Stimulated activated naive CD8-positive, alpha-beta T cell treated with anti-CD3 and anti-CD28 coated beads, Interleukin-15, Interleukin-2, amounts not matched to agents 100 ng/mL and 50 ng/mL, for 24 hours (primary cell): ENCODE results near the gene TOP1.
A peak's percentile ranks its signal among the peaks of the same experiment; 100 is the strongest.
"Not testable (repeated sequence)": the region's sequence is repeated elsewhere in the genome, so short reads cannot be mapped to it uniquely, and the experiment has no call there.

Experiments used
- H3K27ac Mint-ChIP-seq: one replicate; pipeline ENCODE4 v1.8.0; 2021; ENCODE audit warnings: mild to moderate bottlenecking, mixed read lengths
- H3K27me3 Mint-ChIP-seq: one replicate; pipeline ENCODE4 v1.8.0; 2021; ENCODE audit warnings: mixed read lengths
- H3K36me3 Mint-ChIP-seq: one replicate; pipeline ENCODE4 v1.8.0; 2021; ENCODE audit warnings: low read depth, mixed read lengths
- H3K4me1 Mint-ChIP-seq: one replicate; pipeline ENCODE4 v1.8.0; 2021; ENCODE audit warnings: low read depth, mixed read lengths
- H3K4me3 Mint-ChIP-seq: one replicate; pipeline ENCODE4 v1.8.0; 2021; ENCODE audit warnings: mild to moderate bottlenecking, mixed read lengths
- H3K9me3 Mint-ChIP-seq: one replicate; pipeline ENCODE4 v1.8.0; 2021; ENCODE audit warnings: mixed read lengths

TOP1 gene

DNA sequence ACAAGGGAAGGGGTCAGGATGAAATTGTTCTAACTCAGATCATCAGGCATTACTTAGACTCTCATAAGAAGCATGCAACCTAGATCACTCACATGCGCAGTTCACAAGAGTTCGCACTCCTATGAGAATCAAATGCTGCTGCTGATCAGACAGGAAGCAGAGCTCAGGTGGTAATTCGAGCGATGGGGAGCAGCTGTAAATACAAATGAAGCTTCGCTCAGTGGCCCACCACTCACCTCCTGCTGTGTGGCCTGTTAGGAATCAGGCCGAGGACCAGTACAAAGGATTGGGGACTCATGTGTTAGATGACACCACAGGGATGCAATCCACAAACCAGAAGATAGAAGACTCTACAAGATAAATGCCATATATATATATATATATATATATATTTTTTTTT lies 31.5 kb upstream of the TOP1 start:
- Mint-ChIP-seq H3K27me3 (no peaks in the 10 kb centered on the region), H3K4me3 (no peak overlapping the region), H3K4me1 (peaks cover 4% of the 10 kb centered on the region), H3K36me3 (no peaks in the 10 kb centered on the region), H3K9me3 (no peaks in the 10 kb centered on the region), H3K27ac (no peak overlapping the region)

DNA sequence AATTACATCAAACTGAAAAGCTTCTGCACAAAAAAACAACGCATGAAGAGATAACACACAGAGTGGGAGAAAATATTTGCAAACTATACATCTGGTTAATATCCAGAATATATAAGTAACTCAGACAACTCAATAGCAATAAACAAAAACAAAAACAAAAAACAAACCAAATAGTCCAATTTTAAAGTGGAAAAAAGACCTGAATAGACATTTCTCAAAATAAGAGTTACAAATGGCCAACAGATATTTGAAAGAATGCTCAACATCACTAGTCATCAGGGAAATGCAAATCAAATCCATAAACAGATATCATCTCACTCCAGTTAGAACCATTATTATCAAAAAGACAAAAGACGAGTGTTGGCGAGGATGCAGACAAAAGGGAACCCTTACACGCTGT lies 28.8 kb upstream of the TOP1 start:
- Mint-ChIP-seq H3K4me3 (no peak overlapping the region), H3K36me3 (no peaks in the 10 kb centered on the region), H3K27ac (no peak overlapping the region), H3K9me3 (no peaks in the 10 kb centered on the region), H3K4me1 (peaks cover 22% of the 10 kb centered on the region), H3K27me3 (no peaks in the 10 kb centered on the region)

DNA sequence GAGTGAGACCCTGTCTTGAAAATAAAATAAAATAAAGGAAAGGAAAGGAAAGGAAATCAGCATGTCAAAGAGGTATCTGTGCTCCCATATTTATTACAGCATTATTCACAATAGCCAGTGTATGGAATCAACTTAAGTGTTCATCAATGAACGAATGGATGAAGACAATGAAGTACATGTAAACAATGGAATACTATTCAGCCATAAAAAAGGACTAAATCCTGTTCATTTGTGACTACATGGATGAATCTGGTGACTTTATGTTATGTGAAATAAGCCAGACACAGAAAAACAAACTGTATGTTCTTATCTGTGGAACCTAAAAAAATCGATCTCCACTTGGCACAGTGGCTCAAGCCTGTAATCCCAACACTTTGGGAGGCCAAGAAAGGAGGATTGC lies 28.0 kb upstream of the TOP1 start:
- no peak overlapping the region for H3K4me3 Mint-ChIP-seq
- H3K27ac Mint-ChIP-seq = no peak overlapping the region
- no peaks in the 10 kb centered on the region for H3K27me3 Mint-ChIP-seq
- peaks cover 25% of the 10 kb centered on the region for H3K4me1 Mint-ChIP-seq
- H3K36me3 Mint-ChIP-seq = no peaks in the 10 kb centered on the region
- no peaks in the 10 kb centered on the region for H3K9me3 Mint-ChIP-seq

DNA sequence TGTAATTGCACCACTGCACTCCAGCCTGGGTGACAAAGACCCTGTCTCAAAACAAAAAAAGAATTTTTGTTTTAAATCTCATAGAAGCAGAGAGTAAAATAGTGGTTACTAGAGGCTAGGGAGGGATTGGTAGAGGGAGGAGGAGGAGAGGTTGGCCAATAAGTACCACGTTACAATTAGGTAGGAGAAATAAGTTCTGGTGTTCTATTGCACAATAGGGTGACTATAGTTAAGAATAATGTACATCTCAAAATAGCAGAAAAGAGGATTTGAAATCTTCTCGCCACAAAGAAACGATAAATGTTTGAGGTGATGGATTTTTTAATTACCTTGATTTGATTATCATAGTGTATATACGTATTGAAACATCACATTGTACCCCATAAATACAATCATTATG lies 27.1 kb upstream of the TOP1 start:
- no peak overlapping the region for H3K4me3 Mint-ChIP-seq
- H3K27me3 Mint-ChIP-seq = no peaks in the 10 kb centered on the region
- peaks cover 25% of the 10 kb centered on the region for H3K4me1 Mint-ChIP-seq
- no peak overlapping the region for H3K27ac Mint-ChIP-seq
- no peaks in the 10 kb centered on the region for H3K9me3 Mint-ChIP-seq
- no peaks in the 10 kb centered on the region for H3K36me3 Mint-ChIP-seq

DNA sequence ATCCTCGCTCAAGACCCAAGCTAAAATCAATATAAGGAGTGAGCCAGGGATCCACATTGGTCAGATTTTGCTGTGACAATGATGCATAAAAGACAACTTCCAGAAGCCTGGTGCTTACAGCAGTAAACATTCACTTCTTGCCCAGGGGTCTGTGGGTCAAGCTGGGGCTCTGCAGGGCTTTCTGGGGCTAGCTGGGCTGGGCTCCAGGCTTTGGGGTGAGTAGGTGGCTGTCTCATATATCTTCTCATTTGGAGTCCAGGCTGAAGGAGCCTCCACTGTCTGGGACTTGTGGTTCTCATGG lies 25.8 kb upstream of the TOP1 start:
- Mint-ChIP-seq H3K27ac (peak overlapping the region; percentile 95), H3K4me3 (peak overlapping the region; percentile 67), H3K36me3 (no peaks in the 10 kb centered on the region), H3K27me3 (no peaks in the 10 kb centered on the region), H3K4me1 (peaks cover 28% of the 10 kb centered on the region), H3K9me3 (no peaks in the 10 kb centered on the region)

DNA sequence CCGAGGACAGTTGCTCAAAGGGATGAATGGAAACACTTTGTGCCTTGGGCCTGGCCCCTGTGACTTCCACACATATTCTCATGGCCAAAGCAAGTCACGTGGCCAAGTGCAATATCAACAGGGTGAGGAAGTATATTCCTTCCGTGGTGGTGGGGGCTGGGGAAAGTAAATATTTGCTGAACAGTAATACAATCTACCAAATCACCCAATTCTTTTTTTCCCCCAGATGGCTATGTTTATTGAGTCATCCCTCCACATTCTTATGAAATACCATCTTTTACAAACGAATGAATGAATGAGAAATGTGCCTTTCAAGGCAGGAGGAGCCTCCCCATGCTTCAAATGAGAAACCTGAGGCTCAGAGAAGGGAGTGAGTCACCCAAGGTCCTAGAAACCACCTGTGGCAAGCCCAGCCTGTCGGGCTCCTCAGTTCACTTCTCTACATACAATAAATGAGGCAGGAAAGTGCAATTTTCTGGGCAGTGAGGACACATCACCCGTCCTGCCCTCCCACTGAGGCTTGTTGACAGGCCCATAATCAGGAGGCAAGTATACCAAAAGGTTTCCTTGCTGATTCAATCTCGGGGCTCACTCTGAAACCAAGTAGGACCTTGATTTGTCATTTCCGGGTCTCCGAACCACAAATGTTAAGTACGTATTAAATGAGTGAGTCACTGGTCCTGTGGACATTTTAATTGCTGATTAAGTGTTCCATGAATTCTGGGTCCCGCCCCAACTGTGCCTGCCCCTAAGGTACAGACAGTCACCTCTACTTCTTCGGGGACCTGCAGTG lies 25.3 kb upstream of the TOP1 start:
- peak overlapping the region; percentile 67 for H3K4me3 Mint-ChIP-seq
- H3K27me3 Mint-ChIP-seq = no peaks in the 10 kb centered on the region
- H3K36me3 Mint-ChIP-seq = no peaks in the 10 kb centered on the region
- H3K4me1 Mint-ChIP-seq = peaks cover 34% of the 10 kb centered on the region
- H3K9me3 Mint-ChIP-seq = no peaks in the 10 kb centered on the region
- H3K27ac Mint-ChIP-seq = peak overlapping the region; percentile 95

DNA sequence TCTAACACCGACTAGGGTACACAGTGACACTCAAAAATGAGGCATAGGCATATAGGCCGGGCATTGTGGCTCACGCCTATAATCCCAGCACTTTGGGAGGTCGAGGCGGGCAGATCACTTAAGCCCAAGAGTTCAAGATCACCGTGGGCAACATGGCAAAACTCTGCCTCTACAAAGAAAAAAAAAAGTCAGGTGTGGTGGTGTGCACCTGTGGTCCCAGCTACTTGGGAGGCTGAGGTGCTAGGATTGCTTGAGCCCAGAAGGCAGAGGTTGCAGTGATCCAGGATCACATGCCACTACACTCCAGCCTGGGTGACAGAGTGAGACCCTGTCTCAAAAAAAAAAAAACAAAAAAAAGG lies 24.7 kb upstream of the TOP1 start:
- Mint-ChIP-seq H3K4me3 (peak overlapping the region; percentile 67), H3K4me1 (peaks cover 37% of the 10 kb centered on the region), H3K27ac (peak overlapping the region; percentile 95)
- H3K27me3 Mint-ChIP-seq, H3K9me3 Mint-ChIP-seq, H3K36me3 Mint-ChIP-seq: not testable (repeated sequence)

DNA sequence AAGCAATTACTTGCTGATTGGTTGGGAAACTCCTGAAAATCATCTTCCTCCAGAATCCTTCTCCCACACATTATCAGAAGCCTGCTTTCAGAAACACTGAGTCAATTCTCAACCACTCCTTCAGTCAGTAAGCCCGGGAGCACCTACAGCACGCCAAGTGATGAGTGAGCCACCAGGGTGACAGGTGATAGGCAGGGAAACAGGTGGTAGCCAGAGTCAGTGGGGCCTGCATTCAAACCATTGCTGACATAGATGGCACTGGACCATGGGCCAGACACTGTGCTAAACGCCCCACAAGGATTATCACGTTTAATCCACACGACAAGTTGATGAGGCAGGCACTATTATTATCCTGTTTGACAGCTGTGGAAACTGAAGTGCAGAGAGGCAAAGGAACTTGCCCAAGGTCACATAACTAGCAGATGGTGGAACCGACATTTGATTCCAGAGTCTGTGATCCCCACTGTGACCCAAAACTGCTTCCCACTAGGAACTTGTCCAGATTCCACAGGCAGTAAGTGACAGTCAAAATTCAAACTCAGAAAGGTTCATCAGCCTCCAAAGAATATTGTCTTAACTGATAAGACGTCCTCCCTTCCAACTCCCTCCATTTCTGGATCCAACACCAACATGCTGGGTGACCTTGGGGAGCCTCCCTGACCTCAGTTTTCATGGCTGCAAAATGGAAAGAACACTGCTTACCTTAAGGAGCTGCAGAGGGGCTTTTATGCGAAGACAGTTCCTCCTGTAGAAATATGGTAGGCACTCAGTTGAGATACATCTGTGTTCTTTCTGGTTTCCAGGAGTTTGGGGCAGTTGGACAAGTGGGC lies 23.9 kb upstream of the TOP1 start:
- Mint-ChIP-seq H3K27me3 (no peaks in the 10 kb centered on the region), H3K27ac (peak overlapping the region; percentile 83), H3K4me1 (peaks cover 37% of the 10 kb centered on the region), H3K9me3 (no peaks in the 10 kb centered on the region), H3K4me3 (peak overlapping the region; percentile 40), H3K36me3 (no peaks in the 10 kb centered on the region)

DNA sequence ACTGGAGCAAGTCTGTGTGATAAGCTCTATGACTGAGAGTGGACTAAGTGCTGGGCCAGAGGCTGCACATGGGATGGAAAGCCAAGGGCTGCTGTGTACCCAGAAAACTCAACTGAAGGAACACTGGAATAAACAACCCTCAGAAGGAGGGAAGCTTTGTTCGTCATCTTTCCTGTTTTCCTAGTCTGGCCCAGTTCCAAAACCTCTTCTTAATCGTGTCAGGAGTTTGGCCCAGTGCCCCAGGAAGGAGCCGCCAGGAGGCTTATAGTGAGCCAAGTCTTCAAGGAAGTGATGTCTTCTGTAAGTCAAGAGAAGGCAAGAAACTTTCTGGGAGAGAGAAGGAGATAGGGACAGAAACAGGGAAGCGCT lies 23.3 kb upstream of the TOP1 start:
- no peak overlapping the region for H3K4me3 Mint-ChIP-seq
- no peaks in the 10 kb centered on the region for H3K27me3 Mint-ChIP-seq
- H3K4me1 Mint-ChIP-seq = peaks cover 42% of the 10 kb centered on the region
- no peaks in the 10 kb centered on the region for H3K9me3 Mint-ChIP-seq
- H3K27ac Mint-ChIP-seq = no peak overlapping the region
- H3K36me3 Mint-ChIP-seq = no peaks in the 10 kb centered on the region

DNA sequence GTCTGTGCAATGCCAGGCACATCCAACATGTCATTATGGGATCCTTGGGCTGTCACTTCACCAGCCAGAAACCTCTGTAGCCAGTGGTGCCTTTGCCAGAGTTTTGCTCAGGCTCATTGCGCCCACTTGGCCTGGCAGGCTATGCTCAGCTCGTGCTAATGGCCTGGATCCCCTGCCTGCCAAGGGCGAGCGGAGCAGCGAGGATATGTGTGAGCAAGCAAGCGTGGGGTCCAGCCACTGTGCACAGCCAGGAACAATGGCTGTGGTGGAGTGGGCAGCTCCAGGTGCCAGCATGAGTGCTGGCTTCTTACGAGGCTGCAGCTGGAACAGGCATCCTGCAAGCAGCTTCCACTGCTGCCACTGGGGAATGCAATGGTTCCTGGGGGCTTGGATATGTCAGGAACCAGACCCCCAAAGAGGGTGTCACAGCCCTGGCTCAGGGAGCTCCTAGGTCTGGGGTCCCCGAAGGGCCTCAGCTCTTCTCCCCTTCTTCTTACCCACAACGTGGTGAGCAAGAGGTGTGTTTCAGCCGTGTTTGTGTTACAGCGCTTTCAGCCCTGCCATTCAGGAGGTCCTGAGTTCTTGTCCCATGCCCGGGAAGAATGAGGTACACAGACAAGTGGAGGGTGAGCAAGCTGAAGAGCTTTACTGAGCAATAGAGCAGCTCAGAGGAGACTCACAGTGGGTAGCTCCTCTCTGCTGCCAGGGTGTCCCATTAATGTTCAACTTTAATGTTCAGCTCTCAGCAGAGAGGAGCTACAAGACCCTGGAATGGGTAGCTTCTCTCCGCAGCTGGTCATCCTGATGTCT lies 22.3 kb upstream of the TOP1 start:
- H3K36me3 Mint-ChIP-seq = no peaks in the 10 kb centered on the region
- H3K27ac Mint-ChIP-seq = no peak overlapping the region
- H3K4me3 Mint-ChIP-seq = no peak overlapping the region
- H3K27me3 Mint-ChIP-seq = no peaks in the 10 kb centered on the region
- H3K9me3 Mint-ChIP-seq = no peaks in the 10 kb centered on the region
- peaks cover 45% of the 10 kb centered on the region for H3K4me1 Mint-ChIP-seq

DNA sequence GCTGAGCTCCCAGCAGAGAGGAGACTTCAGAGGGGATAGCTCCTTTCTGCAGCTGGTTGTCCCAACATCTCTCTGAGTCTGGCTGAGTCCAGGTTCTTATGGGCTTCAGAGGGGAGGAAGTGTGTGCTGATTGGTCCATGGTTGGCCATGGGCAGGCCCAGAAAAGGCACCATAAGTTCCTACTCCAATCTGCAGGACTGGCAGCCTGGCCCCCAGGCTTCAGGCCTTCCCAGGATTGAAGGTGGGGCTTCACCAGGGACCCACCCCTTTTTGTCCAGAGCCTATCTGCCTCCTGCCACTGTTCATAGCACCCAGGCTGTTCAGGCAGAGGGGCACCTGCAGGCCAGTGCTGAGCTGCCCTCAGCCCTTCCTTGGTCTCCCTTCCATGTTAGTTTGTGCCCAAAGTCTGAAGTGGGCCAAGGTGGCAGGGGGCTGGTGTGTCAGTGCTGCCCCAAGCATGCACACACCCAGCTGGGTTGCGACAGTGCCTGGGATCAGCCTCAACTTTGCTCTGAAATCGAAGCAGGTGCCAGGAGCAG lies 21.6 kb upstream of the TOP1 start:
- H3K9me3 Mint-ChIP-seq = no peaks in the 10 kb centered on the region
- H3K27me3 Mint-ChIP-seq = no peaks in the 10 kb centered on the region
- no peaks in the 10 kb centered on the region for H3K36me3 Mint-ChIP-seq
- peaks cover 52% of the 10 kb centered on the region for H3K4me1 Mint-ChIP-seq
- no peak overlapping the region for H3K4me3 Mint-ChIP-seq
- H3K27ac Mint-ChIP-seq = no peak overlapping the region

DNA sequence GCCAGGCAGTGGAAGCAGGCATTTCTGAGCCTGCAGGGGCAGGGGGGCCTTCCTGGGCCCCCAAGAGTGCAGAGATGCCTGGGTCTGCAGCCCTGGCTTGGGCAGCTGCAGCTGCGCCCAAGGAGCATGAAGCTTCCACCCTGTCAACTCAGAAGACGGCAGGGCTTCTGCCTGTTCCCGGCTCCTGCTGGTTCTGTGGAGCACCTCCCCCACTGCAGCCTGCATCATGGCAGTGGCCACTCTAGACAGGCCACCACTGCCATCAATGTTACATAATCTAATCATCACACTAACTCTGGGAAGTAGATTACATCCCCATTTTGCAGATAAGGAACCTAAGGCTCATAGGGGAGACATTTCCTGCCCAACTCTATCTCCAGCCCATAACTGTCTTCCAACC lies 21.1 kb upstream of the TOP1 start:
- H3K36me3 Mint-ChIP-seq = no peaks in the 10 kb centered on the region
- H3K27me3 Mint-ChIP-seq = no peaks in the 10 kb centered on the region
- no peaks in the 10 kb centered on the region for H3K9me3 Mint-ChIP-seq
- no peak overlapping the region for H3K4me3 Mint-ChIP-seq
- peaks cover 57% of the 10 kb centered on the region for H3K4me1 Mint-ChIP-seq
- H3K27ac Mint-ChIP-seq = no peak overlapping the region

DNA sequence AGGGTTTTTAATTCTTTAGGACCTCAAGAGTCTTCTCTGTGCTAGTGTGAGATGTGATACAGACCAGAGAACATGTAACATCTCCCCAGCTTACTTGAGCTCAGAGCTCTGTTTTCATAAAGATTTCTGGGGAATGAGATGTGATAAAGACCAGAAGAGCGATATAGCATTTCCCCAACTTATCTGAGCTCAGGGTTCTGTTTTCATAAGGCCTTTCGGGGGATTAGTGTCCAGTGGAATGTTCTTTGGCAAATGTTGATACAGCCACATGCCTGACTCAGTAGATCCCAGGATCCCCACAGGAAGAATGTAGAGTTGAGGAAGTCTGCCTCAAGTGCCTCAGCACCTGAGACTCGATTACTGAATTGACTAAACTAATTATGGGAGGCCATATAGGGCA lies 18.7 kb upstream of the TOP1 start:
- H3K36me3 Mint-ChIP-seq = no peaks in the 10 kb centered on the region
- no peaks in the 10 kb centered on the region for H3K27me3 Mint-ChIP-seq
- no peak overlapping the region for H3K4me3 Mint-ChIP-seq
- no peak overlapping the region for H3K27ac Mint-ChIP-seq
- no peaks in the 10 kb centered on the region for H3K9me3 Mint-ChIP-seq
- peaks cover 39% of the 10 kb centered on the region for H3K4me1 Mint-ChIP-seq

DNA sequence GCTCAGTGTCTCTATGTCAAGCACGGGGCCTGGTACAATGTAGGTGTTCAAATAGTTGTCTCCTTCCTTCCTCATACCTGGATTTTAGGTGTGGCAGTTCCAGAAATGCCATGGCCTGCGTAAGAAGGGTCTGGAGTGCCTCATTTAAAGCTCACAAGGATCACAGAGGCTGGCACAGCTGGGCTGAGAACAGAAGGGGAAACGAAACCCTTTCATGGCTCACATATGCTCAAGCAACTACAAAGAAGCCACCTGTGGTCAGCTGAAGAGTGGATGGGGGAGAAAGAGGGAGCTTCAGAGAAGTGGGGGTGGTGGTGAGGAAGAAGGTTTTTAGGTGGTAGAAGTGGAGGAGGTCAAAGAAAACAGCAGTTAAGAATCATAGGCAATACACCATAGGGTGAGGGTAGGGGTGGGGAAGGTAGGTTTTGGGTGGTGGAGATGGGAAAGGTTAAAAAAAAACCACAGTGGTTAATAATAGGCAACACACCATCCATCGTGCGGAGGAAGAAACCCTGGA lies 17.0 kb upstream of the TOP1 start:
- Mint-ChIP-seq H3K4me3 (no peak overlapping the region), H3K4me1 (peaks cover 37% of the 10 kb centered on the region), H3K27me3 (no peaks in the 10 kb centered on the region), H3K36me3 (no peaks in the 10 kb centered on the region), H3K27ac (peak overlapping the region; percentile 43), H3K9me3 (no peaks in the 10 kb centered on the region)

DNA sequence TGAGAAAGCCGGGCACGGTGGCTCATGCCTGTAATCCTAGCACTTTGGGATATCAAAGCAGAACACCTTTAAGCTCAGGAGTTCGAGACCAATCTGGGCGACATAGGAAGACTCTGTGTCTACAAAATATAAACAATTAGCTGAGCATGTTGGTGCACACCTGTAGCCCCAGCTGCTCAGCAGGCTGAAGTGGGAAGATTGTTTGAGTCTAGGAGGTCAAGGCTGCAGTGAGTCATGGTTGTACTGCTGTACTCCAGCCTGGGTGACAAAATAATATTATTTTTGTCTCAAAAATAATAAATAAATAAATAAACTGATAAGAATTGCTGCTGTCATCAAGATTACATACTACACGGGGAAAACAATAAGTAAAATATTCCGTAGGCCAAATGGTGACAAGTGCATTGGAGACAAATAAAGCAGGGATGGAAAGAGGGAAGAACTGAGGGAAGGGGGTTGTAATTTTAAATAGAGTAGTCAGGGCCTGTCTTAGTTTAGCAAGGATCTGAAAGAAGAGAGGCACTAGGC lies 14.0 kb upstream of the TOP1 start:
- H3K27ac Mint-ChIP-seq = peak overlapping the region; percentile 18
- no peaks in the 10 kb centered on the region for H3K36me3 Mint-ChIP-seq
- H3K4me3 Mint-ChIP-seq = no peak overlapping the region
- H3K9me3 Mint-ChIP-seq = no peaks in the 10 kb centered on the region
- H3K27me3 Mint-ChIP-seq = no peaks in the 10 kb centered on the region
- H3K4me1 Mint-ChIP-seq = peaks cover 25% of the 10 kb centered on the region
